Prostate gland (tissue), 2 donors: Measurements from ENCODE around the gene ZNF281.

Experiments used
- CTCF ChIP-seq, 4 experiments: fragments of 200-600 bp in 2 of 4; fragments of 450-650 bp in 2 of 4; sonication (generic) in 2 of 4; IDR thresholded peaks; 1 replicate in 3 of 4; 2 replicates in 1 of 4; pipeline ENCODE4 v1.5.1; 2016 to 2019; ENCODE audit warnings: antibody characterized with exemption in 4 of 4, mild to moderate bottlenecking in 2 of 4, moderate library complexity in 2 of 4
- POLR2A ChIP-seq: fragments of 450-650 bp; IDR thresholded peaks from one replicate; pipeline ENCODE4 v1.6.1; 2016; ENCODE audit warnings: antibody characterized with exemption, mild to moderate bottlenecking

DNA sequence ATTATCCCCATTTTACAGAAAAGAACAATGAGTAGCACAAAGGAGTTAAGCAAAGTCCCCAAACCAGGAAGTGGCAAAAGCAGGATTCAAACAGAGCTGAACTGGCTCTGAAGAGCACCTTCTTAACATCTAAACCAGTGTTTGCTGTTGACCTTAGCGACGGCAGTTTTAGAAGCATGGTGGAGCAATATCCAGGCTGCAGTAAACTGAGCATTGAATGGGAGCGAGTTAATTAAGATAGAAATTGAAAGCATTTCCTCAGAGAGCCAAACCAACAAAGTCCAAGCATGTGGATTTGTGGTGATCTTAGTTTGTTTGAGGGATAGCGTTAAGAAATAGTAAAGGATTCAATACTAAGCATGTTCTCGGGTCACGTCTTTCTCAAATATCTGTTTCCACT, 13.4 kb upstream of the ZNF281 start:
- no peak for TF ChIP-seq CTCF (IDR thresholded peaks at IDR 0.05)
- TF ChIP-seq POLR2A = no peak
